Measurements from ENCODE around the gene CARD10. TPM values are rescaled to one million over a fixed set of nuclear protein-coding genes. Genes with fewer than 3 reads are reported as not detected.
A peak's percentile ranks its signal among the peaks of the same experiment; 100 is the strongest.

Gene CARD10
- total and polyA plus RNA-seq, 2 of the 13 experiments (the other 11 are each of a cell fraction or from before 2014, with no cell fraction given), result 35.2 to 55.8 TPM

DNA sequence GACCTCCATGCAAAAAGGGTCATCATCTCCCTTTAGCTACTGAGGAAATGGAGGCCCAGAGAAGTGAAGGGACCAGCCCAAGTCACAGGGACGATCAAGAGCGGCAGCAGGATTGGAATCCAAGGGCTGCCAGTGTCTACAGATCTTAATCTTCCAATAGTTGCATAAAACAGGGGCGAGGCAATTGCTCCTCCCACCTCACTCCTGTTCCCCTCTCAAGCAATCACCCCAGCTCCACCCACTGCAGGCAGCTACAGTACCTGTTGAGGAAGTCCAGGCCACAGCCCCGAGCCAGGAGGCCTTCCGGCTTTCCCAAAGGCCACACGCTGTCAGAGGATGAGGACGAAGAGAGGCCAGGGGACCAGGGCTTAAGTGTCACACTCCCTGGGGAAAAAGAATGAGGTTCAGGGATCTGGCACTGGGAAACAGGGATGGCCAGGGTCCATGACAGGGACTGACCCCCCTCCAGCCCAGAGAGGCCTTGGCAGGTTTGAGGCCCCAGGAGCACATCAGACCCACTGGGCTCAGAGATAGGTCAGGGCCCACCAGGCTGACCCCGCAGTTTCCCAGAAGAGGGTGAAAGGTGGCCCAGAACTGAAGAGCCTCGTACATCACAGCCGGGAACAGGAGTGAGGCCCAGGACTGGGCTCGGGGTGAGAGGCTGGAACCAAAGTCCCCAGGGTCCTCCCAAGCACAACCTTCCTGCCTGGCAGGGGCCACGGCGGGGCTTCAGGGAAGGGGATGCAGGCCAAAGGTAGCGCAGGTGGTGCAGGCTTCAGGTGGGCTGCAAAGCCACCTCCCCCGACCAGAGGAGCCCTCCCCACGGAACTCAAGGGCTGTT lies 16.7 kb downstream of the CARD10 start (continued):
- TF ChIP-seq ZHX2 (IDR thresholded peaks at IDR 0.05; ENCODE audit: low read depth), result no peak
- TF ChIP-seq ZHX2 (CRISPR knock-in tag; IDR thresholded peaks at IDR 0.05; ENCODE audit: borderline replicate concordance), result no peak
- TF ChIP-seq ZFP36 (IDR thresholded peaks at IDR 0.05; ENCODE audit: borderline replicate concordance, low read depth, low read length, partially characterized antibody), result no peak
- TF ChIP-seq ATF1 (CRISPR knock-in tag; IDR thresholded peaks at IDR 0.05), result no peak
- TF ChIP-seq THAP11 (CRISPR knock-in tag; IDR thresholded peaks at IDR 0.05), result no peak
- peak; percentile 24; the same call in 1 of the 2 replicates for TF ChIP-seq ZNF547 (CRISPR knock-in tag; IDR thresholded peaks at IDR 0.05)
- TF ChIP-seq ZNF549 (CRISPR knock-in tag; IDR thresholded peaks at IDR 0.05), result no peak
- TF ChIP-seq ZNF883 (CRISPR knock-in tag; IDR thresholded peaks at IDR 0.05; ENCODE audit: not compliant biosample characterization), result peak; percentile 38
- TF ChIP-seq TAF15 (IDR thresholded peaks at IDR 0.05; ENCODE audit: low read depth, low read length, poor library complexity, severe bottlenecking), result no peak
- no peak for TF ChIP-seq ZNF672 (CRISPR knock-in tag; IDR thresholded peaks at IDR 0.05)
- TF ChIP-seq ZNF629 (CRISPR knock-in tag; conservative IDR thresholded peaks at IDR 0.05), result no peak
- no peak for TF ChIP-seq ZMAT5 (CRISPR knock-in tag; IDR thresholded peaks at IDR 0.05; ENCODE audit: borderline replicate concordance, low read depth)
- peak; percentile 6; the same call in 1 of the 2 replicates for TF ChIP-seq FOXA3 (CRISPR knock-in tag; IDR thresholded peaks at IDR 0.05)
- TF ChIP-seq PHF21A (CRISPR knock-in tag; IDR thresholded peaks at IDR 0.05), result no peak
- TF ChIP-seq GTF2F1 (IDR thresholded peaks at IDR 0.05; ENCODE audit: low read length), result no peak
- no peak for TF ChIP-seq NFE2 (CRISPR knock-in tag; IDR thresholded peaks at IDR 0.05)
- TF ChIP-seq ZNF713 (CRISPR knock-in tag; IDR thresholded peaks at IDR 0.05), result no peak
- TF ChIP-seq ZNF224 (CRISPR knock-in tag; IDR thresholded peaks at IDR 0.05), result no peak
- TF ChIP-seq ARNT (IDR thresholded peaks at IDR 0.05), result no peak
- TF ChIP-seq ZBTB46 (CRISPR knock-in tag; IDR thresholded peaks at IDR 0.05; ENCODE audit: borderline replicate concordance), result no peak
- no peak for TF ChIP-seq SIX1 (CRISPR knock-in tag; IDR thresholded peaks at IDR 0.05; ENCODE audit: borderline replicate concordance)
- no peak for TF ChIP-seq ATF5 (CRISPR knock-in tag; IDR thresholded peaks at IDR 0.05; ENCODE audit: low read depth)
- no peak for TF ChIP-seq SATB2 (CRISPR knock-in tag; IDR thresholded peaks at IDR 0.05)

All from HepG2 (cell line).